ENCODE results near the gene ANKLE2.

DNA sequence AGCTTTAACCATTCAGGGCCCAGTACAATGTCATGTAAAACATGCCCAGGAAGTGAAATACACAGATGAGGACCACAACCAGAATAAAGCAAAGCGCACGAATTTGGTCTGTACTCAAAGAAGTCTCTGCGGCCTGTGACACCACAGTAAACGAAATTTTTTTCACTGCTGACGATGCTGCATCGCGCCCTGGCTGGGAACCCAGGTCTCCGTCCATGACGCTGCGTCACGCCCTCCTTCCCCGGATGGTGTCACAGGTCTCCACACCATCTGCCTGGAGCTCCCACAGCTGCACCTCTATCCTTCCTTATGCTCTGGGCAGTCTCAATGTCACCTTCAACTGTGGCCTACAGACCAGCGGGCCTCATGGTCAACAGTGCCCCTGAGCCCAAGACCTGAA is 17.8 kb downstream of the ANKLE2 start:
- TF ChIP-seq, protein P1, sequence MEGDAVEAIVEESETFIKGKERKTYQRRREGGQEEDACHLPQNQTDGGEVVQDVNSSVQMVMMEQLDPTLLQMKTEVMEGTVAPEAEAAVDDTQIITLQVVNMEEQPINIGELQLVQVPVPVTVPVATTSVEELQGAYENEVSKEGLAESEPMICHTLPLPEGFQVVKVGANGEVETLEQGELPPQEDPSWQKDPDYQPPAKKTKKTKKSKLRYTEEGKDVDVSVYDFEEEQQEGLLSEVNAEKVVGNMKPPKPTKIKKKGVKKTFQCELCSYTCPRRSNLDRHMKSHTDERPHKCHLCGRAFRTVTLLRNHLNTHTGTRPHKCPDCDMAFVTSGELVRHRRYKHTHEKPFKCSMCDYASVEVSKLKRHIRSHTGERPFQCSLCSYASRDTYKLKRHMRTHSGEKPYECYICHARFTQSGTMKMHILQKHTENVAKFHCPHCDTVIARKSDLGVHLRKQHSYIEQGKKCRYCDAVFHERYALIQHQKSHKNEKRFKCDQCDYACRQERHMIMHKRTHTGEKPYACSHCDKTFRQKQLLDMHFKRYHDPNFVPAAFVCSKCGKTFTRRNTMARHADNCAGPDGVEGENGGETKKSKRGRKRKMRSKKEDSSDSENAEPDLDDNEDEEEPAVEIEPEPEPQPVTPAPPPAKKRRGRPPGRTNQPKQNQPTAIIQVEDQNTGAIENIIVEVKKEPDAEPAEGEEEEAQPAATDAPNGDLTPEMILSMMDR (IDR thresholded peaks at IDR 0.05; ENCODE audit: low read depth, low read length, missing input control) = no peak
- TF ChIP-seq EGR1 (IDR thresholded peaks at IDR 0.05; ENCODE audit: low read depth in 2 of 2) (no peak), FOXA1 (IDR thresholded peaks at IDR 0.05) (no peak)
